ENCODE results near the gene ELOVL6.

Gene ELOVL6

DNA sequence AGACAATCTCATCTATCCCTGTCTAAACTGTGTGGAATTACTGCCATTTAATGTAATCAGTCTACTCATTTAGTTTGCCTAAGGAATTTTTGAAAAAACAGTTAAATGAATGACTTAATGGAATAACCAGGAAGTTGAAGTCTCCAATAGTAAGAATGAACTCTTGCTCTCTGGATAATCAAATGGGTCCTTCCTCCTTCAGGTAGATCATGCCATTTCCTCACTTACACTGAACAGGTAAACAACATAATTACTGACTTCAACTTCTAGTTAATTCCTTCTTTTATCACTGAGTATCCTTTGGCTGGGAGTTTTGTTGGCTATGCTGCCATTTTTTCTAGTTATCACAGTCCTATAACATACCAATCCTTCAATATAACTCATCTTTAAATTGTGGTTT, 56.0 kb downstream of the ELOVL6 start:
- Histone ChIP-seq H3K4ac (ENCODE audit: low read depth, low read length) (no peak overlapping the region), H3K27me3 (ENCODE audit: insufficient read depth, low read length, poor library complexity) (no peaks in the 10 kb centered on the region), H3K27ac (ENCODE audit: low read depth, low read length) (no peak overlapping the region), H4K8ac (ENCODE audit: low read depth, low read length) (no peak overlapping the region), H3K79me2 (ENCODE audit: control insufficient read depth, insufficient read depth, low read length) (peaks cover 5% of the 10 kb centered on the region), H3K18ac (ENCODE audit: low read length) (no peak overlapping the region), H3K23ac (ENCODE audit: low read length) (no peak overlapping the region), H3K9ac (ENCODE audit: low read length) (no peak overlapping the region), H3K56ac (ENCODE audit: low read length) (no peak overlapping the region), H2BK120ac (ENCODE audit: low read depth, low read length) (no peak overlapping the region), H2BK15ac (replicated peaks; ENCODE audit: low read depth) (no peak overlapping the region), H3K4me2 (ENCODE audit: low read length) (no peak overlapping the region), H3K4me1 (ENCODE audit: control insufficient read depth, low read depth, low read length) (no peaks in the 10 kb centered on the region), H3K4me3 (ENCODE audit: low read length) (no peak overlapping the region), H2AK5ac (ENCODE audit: low read length) (no peak overlapping the region), H3K79me1 (ENCODE audit: low read length) (peaks cover 4% of the 10 kb centered on the region), H3K36me3 (ENCODE audit: control insufficient read depth, insufficient read depth, low read length) (no peaks in the 10 kb centered on the region), H2BK5ac (ENCODE audit: low read length) (no peak overlapping the region), H4K5ac (ENCODE audit: low read length) (no peak overlapping the region)
- DNase-seq = no peak

DNA sequence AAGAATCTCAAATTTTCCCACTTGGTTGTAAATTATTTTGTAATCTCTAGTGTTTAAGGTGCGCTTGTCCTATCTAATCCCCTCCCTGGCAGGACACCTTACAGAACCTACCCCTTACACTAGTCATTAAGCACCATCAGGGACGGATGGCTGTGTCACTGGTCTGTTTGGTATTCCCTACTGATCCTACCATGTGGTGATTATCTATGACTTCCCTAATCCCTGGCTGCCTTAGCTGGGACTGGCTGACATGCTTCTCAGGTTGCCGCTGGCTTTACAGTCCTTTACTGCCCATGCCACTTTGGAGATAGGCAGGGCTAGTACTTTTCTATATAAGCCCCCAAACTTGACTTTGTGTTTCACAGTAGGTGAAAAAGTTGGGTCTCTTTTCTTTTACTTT, 58.6 kb downstream of the ELOVL6 start:
- no peak overlapping the region for H3K23ac ChIP-seq (ENCODE audit: low read length)
- H4K8ac ChIP-seq (ENCODE audit: low read depth, low read length) = no peak overlapping the region
- no peak overlapping the region for H3K56ac ChIP-seq (ENCODE audit: low read length)
- DNase-seq = peak; percentile 69
- H3K4ac ChIP-seq (ENCODE audit: low read depth, low read length) = no peak overlapping the region
- H3K27me3 ChIP-seq (ENCODE audit: insufficient read depth, low read length, poor library complexity) = no peaks in the 10 kb centered on the region
- no peak overlapping the region for H2BK5ac ChIP-seq (ENCODE audit: low read length)
- no peak overlapping the region for H3K27ac ChIP-seq (ENCODE audit: low read depth, low read length)
- H3K18ac ChIP-seq (ENCODE audit: low read length) = no peak overlapping the region
- H3K4me1 ChIP-seq (ENCODE audit: control insufficient read depth, low read depth, low read length) = peaks cover 7% of the 10 kb centered on the region
- no peak overlapping the region for H2BK120ac ChIP-seq (ENCODE audit: low read depth, low read length)
- no peak overlapping the region for H3K4me2 ChIP-seq (ENCODE audit: low read length)
- H3K79me1 ChIP-seq (ENCODE audit: low read length) = peaks cover 6% of the 10 kb centered on the region
- no peak overlapping the region for H4K5ac ChIP-seq (ENCODE audit: low read length)
- no peak overlapping the region for H3K4me3 ChIP-seq (ENCODE audit: low read length)
- H2AK5ac ChIP-seq (ENCODE audit: low read length) = no peak overlapping the region
- H3K79me2 ChIP-seq (ENCODE audit: control insufficient read depth, insufficient read depth, low read length) = peaks cover 4% of the 10 kb centered on the region
- H3K9ac ChIP-seq (ENCODE audit: low read length) = no peak overlapping the region
- H2BK15ac ChIP-seq (replicated peaks; ENCODE audit: low read depth) = no peak overlapping the region
- no CpG with 5 or more reads among the region's 3 CpGs for WGBS (ENCODE audit: extremely low coverage, insufficient coverage, low lambda C conversion rate)
- no peaks in the 10 kb centered on the region for H3K36me3 ChIP-seq (ENCODE audit: control insufficient read depth, insufficient read depth, low read length)

- Histone ChIP-seq H3K27ac (ENCODE audit: low read depth, low read length) (no peak overlapping the region), H3K27me3 (ENCODE audit: insufficient read depth, low read length, poor library complexity) (no peaks in the 10 kb centered on the region), H4K8ac (ENCODE audit: low read depth, low read length) (no peak overlapping the region), H3K56ac (ENCODE audit: low read length) (no peak overlapping the region), H3K4me3 (ENCODE audit: low read length) (no peak overlapping the region), H3K4me1 (ENCODE audit: control insufficient read depth, low read depth, low read length) (peaks cover 7% of the 10 kb centered on the region), H3K36me3 (ENCODE audit: control insufficient read depth, insufficient read depth, low read length) (no peaks in the 10 kb centered on the region), H2BK15ac (replicated peaks; ENCODE audit: low read depth) (no peak overlapping the region), H3K79me2 (ENCODE audit: control insufficient read depth, insufficient read depth, low read length) (peaks cover 6% of the 10 kb centered on the region), H3K23ac (ENCODE audit: low read length) (no peak overlapping the region), H2BK5ac (ENCODE audit: low read length) (no peak overlapping the region), H3K4ac (ENCODE audit: low read depth, low read length) (no peak overlapping the region), H3K9ac (ENCODE audit: low read length) (no peak overlapping the region), H3K79me1 (ENCODE audit: low read length) (peaks cover 6% of the 10 kb centered on the region), H2AK5ac (ENCODE audit: low read length) (no peak overlapping the region), H3K4me2 (ENCODE audit: low read length) (no peak overlapping the region), H2BK120ac (ENCODE audit: low read depth, low read length) (no peak overlapping the region), H3K18ac (ENCODE audit: low read length) (no peak overlapping the region), H4K5ac (ENCODE audit: low read length) (no peak overlapping the region)
- 100% methylated on average over 1 of the region's 3 CpGs for WGBS (ENCODE audit: extremely low coverage, insufficient coverage, low lambda C conversion rate)
- no peak for DNase-seq
These were observed 59.3 kb downstream of the ELOVL6 start for GRCh38 chr4:110139111-110139510.

GRCh38 chr4:110138551-110138950, 59.9 kb downstream of the ELOVL6 start:
- no peak overlapping the region for H4K8ac ChIP-seq (ENCODE audit: low read depth, low read length)
- H2AK5ac ChIP-seq (ENCODE audit: low read length) = no peak overlapping the region
- H2BK5ac ChIP-seq (ENCODE audit: low read length) = no peak overlapping the region
- H3K79me2 ChIP-seq (ENCODE audit: control insufficient read depth, insufficient read depth, low read length) = peaks cover 6% of the 10 kb centered on the region
- no CpG with 5 or more reads among the region's 1 CpG for WGBS (ENCODE audit: extremely low coverage, insufficient coverage, low lambda C conversion rate)
- no peak overlapping the region for H3K27ac ChIP-seq (ENCODE audit: low read depth, low read length)
- H3K4me2 ChIP-seq (ENCODE audit: low read length) = no peak overlapping the region
- no peak overlapping the region for H2BK120ac ChIP-seq (ENCODE audit: low read depth, low read length)
- H3K36me3 ChIP-seq (ENCODE audit: control insufficient read depth, insufficient read depth, low read length) = no peaks in the 10 kb centered on the region
- peaks cover 7% of the 10 kb centered on the region for H3K4me1 ChIP-seq (ENCODE audit: control insufficient read depth, low read depth, low read length)
- H3K23ac ChIP-seq (ENCODE audit: low read length) = no peak overlapping the region
- peaks cover 6% of the 10 kb centered on the region for H3K79me1 ChIP-seq (ENCODE audit: low read length)
- H3K56ac ChIP-seq (ENCODE audit: low read length) = no peak overlapping the region
- H3K27me3 ChIP-seq (ENCODE audit: insufficient read depth, low read length, poor library complexity) = no peaks in the 10 kb centered on the region
- H3K4me3 ChIP-seq (ENCODE audit: low read length) = no peak overlapping the region
- no peak overlapping the region for H4K5ac ChIP-seq (ENCODE audit: low read length)
- no peak overlapping the region for H3K9ac ChIP-seq (ENCODE audit: low read length)
- H3K4ac ChIP-seq (ENCODE audit: low read depth, low read length) = no peak overlapping the region
- DNase-seq = no peak
- H3K18ac ChIP-seq (ENCODE audit: low read length) = no peak overlapping the region
- H2BK15ac ChIP-seq (replicated peaks; ENCODE audit: low read depth) = no peak overlapping the region

GRCh38 chr4:110137829-110138228, 60.6 kb downstream of the ELOVL6 start:
- no peak overlapping the region for H3K23ac ChIP-seq (ENCODE audit: low read length)
- peaks cover 6% of the 10 kb centered on the region for H3K79me2 ChIP-seq (ENCODE audit: control insufficient read depth, insufficient read depth, low read length)
- no CpG with 5 or more reads among the region's 1 CpG for WGBS (ENCODE audit: extremely low coverage, insufficient coverage, low lambda C conversion rate)
- peaks cover 10% of the 10 kb centered on the region for H3K4me1 ChIP-seq (ENCODE audit: control insufficient read depth, low read depth, low read length)
- H2BK120ac ChIP-seq (ENCODE audit: low read depth, low read length) = no peak overlapping the region
- peaks cover 6% of the 10 kb centered on the region for H3K79me1 ChIP-seq (ENCODE audit: low read length)
- H3K4ac ChIP-seq (ENCODE audit: low read depth, low read length) = no peak overlapping the region
- DNase-seq = no peak
- H3K36me3 ChIP-seq (ENCODE audit: control insufficient read depth, insufficient read depth, low read length) = no peaks in the 10 kb centered on the region
- no peak overlapping the region for H3K4me3 ChIP-seq (ENCODE audit: low read length)
- H3K27me3 ChIP-seq (ENCODE audit: insufficient read depth, low read length, poor library complexity) = no peaks in the 10 kb centered on the region
- H3K4me2 ChIP-seq (ENCODE audit: low read length) = no peak overlapping the region
- H2BK5ac ChIP-seq (ENCODE audit: low read length) = no peak overlapping the region
- no peak overlapping the region for H2AK5ac ChIP-seq (ENCODE audit: low read length)
- no peak overlapping the region for H3K9ac ChIP-seq (ENCODE audit: low read length)
- no peak overlapping the region for H3K18ac ChIP-seq (ENCODE audit: low read length)
- H3K56ac ChIP-seq (ENCODE audit: low read length) = no peak overlapping the region
- no peak overlapping the region for H2BK15ac ChIP-seq (replicated peaks; ENCODE audit: low read depth)
- H4K5ac ChIP-seq (ENCODE audit: low read length) = no peak overlapping the region
- no peak overlapping the region for H3K27ac ChIP-seq (ENCODE audit: low read depth, low read length)
- no peak overlapping the region for H4K8ac ChIP-seq (ENCODE audit: low read depth, low read length)

DNA sequence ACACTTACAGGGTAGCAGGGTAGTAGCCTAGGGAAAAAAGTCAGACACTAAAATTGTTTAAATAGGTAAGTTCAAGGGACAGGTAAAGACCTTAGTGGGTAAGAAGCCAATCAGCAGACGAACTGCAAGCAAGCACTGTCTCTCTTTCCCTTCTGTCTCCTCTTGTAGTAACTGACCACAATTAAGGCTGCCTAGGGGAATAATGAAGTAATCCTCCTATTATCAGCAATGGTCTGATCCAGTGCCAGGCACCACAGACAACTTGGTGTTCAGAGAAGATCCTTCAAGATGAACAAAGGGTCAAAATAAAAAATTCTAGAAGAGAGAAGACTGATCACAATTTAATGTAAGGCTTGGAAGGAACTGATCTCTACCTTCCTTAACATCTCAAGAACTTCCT, 62.9 kb downstream of the ELOVL6 start:
- Histone ChIP-seq H3K4me1 (ENCODE audit: control insufficient read depth, low read depth, low read length) (peaks cover 11% of the 10 kb centered on the region), H3K79me2 (ENCODE audit: control insufficient read depth, insufficient read depth, low read length) (peaks cover 7% of the 10 kb centered on the region), H2AK5ac (ENCODE audit: low read length) (no peak overlapping the region), H3K27ac (ENCODE audit: low read depth, low read length) (no peak overlapping the region), H3K79me1 (ENCODE audit: low read length) (peaks cover 13% of the 10 kb centered on the region), H3K4me3 (ENCODE audit: low read length) (no peak overlapping the region), H2BK15ac (replicated peaks; ENCODE audit: low read depth) (no peak overlapping the region), H4K5ac (ENCODE audit: low read length) (no peak overlapping the region), H3K56ac (ENCODE audit: low read length) (peak overlapping the region; percentile 38), H2BK120ac (ENCODE audit: low read depth, low read length) (no peak overlapping the region), H3K27me3 (ENCODE audit: insufficient read depth, low read length, poor library complexity) (no peaks in the 10 kb centered on the region), H3K4ac (ENCODE audit: low read depth, low read length) (no peak overlapping the region), H3K18ac (ENCODE audit: low read length) (peak overlapping the region; percentile 20), H4K8ac (ENCODE audit: low read depth, low read length) (no peak overlapping the region), H2BK5ac (ENCODE audit: low read length) (peak overlapping the region; percentile 20), H3K23ac (ENCODE audit: low read length) (no peak overlapping the region), H3K4me2 (ENCODE audit: low read length) (peak overlapping the region; percentile 2), H3K36me3 (ENCODE audit: control insufficient read depth, insufficient read depth, low read length) (no peaks in the 10 kb centered on the region), H3K9ac (ENCODE audit: low read length) (no peak overlapping the region)
- DNase-seq = no peak
- no CpG with 5 or more reads among the region's 1 CpG for WGBS (ENCODE audit: extremely low coverage, insufficient coverage, low lambda C conversion rate)

All from mesendoderm (in vitro differentiated cells).